GM12878 (cell line): ENCODE results near the gene IKZF1. TPM values are rescaled to one million over a fixed set of nuclear protein-coding genes. Genes with fewer than 3 reads are reported as not detected.

ENCODE experiments used
- ATAC-seq: fragments of 200-7000 bp; cut with Tn5 transposase; 3 replicates; pipeline ENCODE4 v1.9.1; 2020; ENCODE audit warnings: mild to moderate bottlenecking, moderate library complexity
- BruUV-seq: library from RNA; stranded (reverse); fragments of 400-500 nt; replicated peaks from 2 replicates; lab custom pipeline; 2021; lab: Mats Ljungman, UMichigan
- CTCF ChIA-PET: fragments of 300-600 bp; sonication (Branson Sonifier 250); formaldehyde crosslinking; extraction: SDS; loops from one replicate; lab custom pipeline; 2021; ENCODE audit warnings: inconsistent platforms; lab: Yijun Ruan, JAX
- POLR2A ChIA-PET: fragments of 350-600 bp; formaldehyde crosslinking; extraction: SDS; loops from one replicate; lab custom pipeline; 2021; ENCODE audit warnings: inconsistent platforms; lab: Charles Lee
- RAD21 ChIA-PET: fragments of 300-600 bp; sonication (Branson Sonifier 250); formaldehyde crosslinking; loops from one replicate; lab custom pipeline; 2023; ENCODE audit warnings: antibody characterized with exemption; ENCODE audit not compliant: unreplicated experiment; lab: Charles Lee
- SMC1A ChIA-PET: fragments of 300-600 bp; sonication (Branson Sonifier 250); formaldehyde crosslinking; loops from one replicate; lab custom pipeline; 2023; ENCODE audit not compliant: unreplicated experiment, uncharacterized antibody; lab: Charles Lee
- DNase-seq: peaks from one replicate; pipeline ENCODE4 v3.0.0-alpha.2; 2011; ENCODE audit warnings: low read depth, low spot score
- FAIRE-seq: peaks from 3 replicates; lab custom pipeline; 2011; peaks lifted over from hg19 to GRCh38; lab: Jason Lieb, UNC
- H2AFZ ChIP-seq: 2 replicates; pipeline ENCODE4 v1.6.0; 2011; ENCODE audit warnings: low read depth, low read length, control low read depth; ENCODE audit not compliant: control insufficient read depth
- H3K27ac ChIP-seq: 2 replicates; pipeline ENCODE4 v1.5.1; 2011; ENCODE audit warnings: control low read depth; ENCODE audit not compliant: control insufficient read depth, insufficient read depth
- H3K27me3 ChIP-seq, 2 experiments: replicated peaks in 1 of 2; 2 replicates each; pipeline versions ENCODE4 v1.6.0 to v1.6.1; 2011; ENCODE audit warnings: low read length in 1 of 2; ENCODE audit not compliant: control insufficient read depth in 2 of 2, insufficient read depth in 2 of 2
- H3K36me3 ChIP-seq, 2 experiments: 2 replicates each; pipeline ENCODE4 v1.5.1; 2011; ENCODE audit warnings: low read length in 1 of 2; ENCODE audit not compliant: control insufficient read depth in 2 of 2, insufficient read depth in 2 of 2
- H3K4me1 ChIP-seq: 2 replicates; pipeline ENCODE4 v1.6.1; 2011; ENCODE audit warnings: mild to moderate bottlenecking, low read length, moderate library complexity, mixed read lengths; ENCODE audit not compliant: control insufficient read depth, insufficient read depth
- H3K4me2 ChIP-seq: 2 replicates; pipeline ENCODE4 v1.6.0; 2011; ENCODE audit warnings: control low read depth; ENCODE audit not compliant: control insufficient read depth, insufficient read depth
- H3K4me3 ChIP-seq: fragments of 200-600 bp; sonication (generic); 2 replicates; pipeline ENCODE4 v1.5.1; 2016
- H3K79me2 ChIP-seq: 2 replicates; pipeline ENCODE4 v1.6.0; 2011; ENCODE audit warnings: low read length; ENCODE audit not compliant: control insufficient read depth, insufficient read depth
- H3K9ac ChIP-seq: 2 replicates; pipeline ENCODE4 v1.8.0; 2011; ENCODE audit warnings: low read length, control low read depth, mixed read lengths; ENCODE audit not compliant: control insufficient read depth, insufficient read depth
- H3K9me3 ChIP-seq: replicated peaks from 3 replicates; pipeline ENCODE4 v1.5.1; 2011; ENCODE audit warnings: mild to moderate bottlenecking, low read length; ENCODE audit not compliant: control insufficient read depth, insufficient read depth
- H4K20me1 ChIP-seq: 2 replicates; pipeline ENCODE4 v1.6.0; 2011; ENCODE audit not compliant: control insufficient read depth, insufficient read depth
- CTCF ChIP-seq, 3 experiments: IDR thresholded peaks in 2 of 3; conservative IDR thresholded peaks in 1 of 3; 2 replicates each; pipeline ENCODE4 v1.5.1; 2011; ENCODE audit warnings: low read depth in 3 of 3, low read length in 3 of 3, mild to moderate bottlenecking in 3 of 3, control low read depth in 2 of 3, moderate library complexity in 2 of 3, inconsistent platforms in 1 of 3, mixed read lengths in 1 of 3; ENCODE audit not compliant: control insufficient read depth in 2 of 3, insufficient read depth in 1 of 3; ENCODE audit errors: extremely low read depth in 1 of 3
- NFYA ChIP-seq: IDR thresholded peaks from 2 replicates; pipeline ENCODE4 v1.6.1; 2011; ENCODE audit warnings: low read depth, mild to moderate bottlenecking, low read length, improper control_type of control experiment, borderline replicate concordance
- NKRF ChIP-seq: fragments of 450-650 bp; conservative IDR thresholded peaks from 2 replicates; pipeline ENCODE4 v1.6.1; 2017; ENCODE audit warnings: mild to moderate bottlenecking, moderate library complexity
- RUNX3 ChIP-seq: IDR thresholded peaks from 2 replicates; pipeline ENCODE4 v1.6.1; 2012; ENCODE audit warnings: low read length, inconsistent platforms
- SMAD1 ChIP-seq: fragments of 450-650 bp; IDR thresholded peaks from 2 replicates; pipeline ENCODE4 v1.6.1; 2018; ENCODE audit warnings: mild to moderate bottlenecking, low read depth; ENCODE audit not compliant: partially characterized antibody
- ZNF592 ChIP-seq: fragments of 450-650 bp; IDR thresholded peaks from 2 replicates; pipeline ENCODE4 v1.6.1; 2017; ENCODE audit warnings: mild to moderate bottlenecking, moderate library complexity
- WGBS: methylation state at CpG from one replicate; pipeline ENCODE4 v1.1.6; 2016; ENCODE audit warnings: low lambda C conversion rate; ENCODE audit not compliant: insufficient replicate concordance, insufficient coverage; ENCODE audit errors: missing lambda C conversion rate; 5-methylcytosine and 5-hydroxymethylcytosine counted together
- in situ Hi-C: fragments of 300-500 bp; cut with MboI; formaldehyde crosslinking; loops from 9 replicates; pipeline ENCODE4 v1.14.3; 2018; ENCODE audit warnings: mixed read lengths
- intact Hi-C: fragments of 100-400 bp; cut with micrococcal nuclease; formaldehyde crosslinking; loops from one replicate; pipeline ENCODE4 v1.14.2; 2022; ENCODE audit not compliant: unreplicated experiment
- polyA plus RNA-seq, 11 experiments: library from polyadenylated mRNA; depleted of rRNA in 4 of 11; unstranded in 6 of 11; stranded (reverse) in 5 of 11; fragments of >200 nt; fragmentation: Nextera tagmentation in 4 of 11; fragmentation: Illumina TruSeq in 1 of 11; extraction: Ambion mirVana in 4 of 11; extraction: Trizol in 1 of 11; gene quantifications; 1 replicate in 1 of 11; 2 replicates in 10 of 11; pipeline versions ENCODE4 v1.2.1 to v1.2.3, GENCODE V29; 2011 to 2016; ENCODE audit warnings: inconsistent platforms in 2 of 11, missing spikeins in 2 of 11, low read depth in 1 of 11
- total RNA-seq, 4 experiments: library from RNA; depleted of rRNA in 3 of 4; stranded (reverse); fragments of >200 nt in 3 of 4; fragmentation: Illumina TruSeq in 1 of 4; extraction: Trizol in 1 of 4; gene quantifications; 2 replicates each; pipeline versions ENCODE4 v1.2.1 to v1.2.3, GENCODE V29; 2013 to 2021

Gene IKZF1
- total and polyA plus RNA-seq, 10 of the 15 experiments (the other 5 are each of a cell fraction or from before 2014, with no cell fraction given), result 27.2 to 125 (median 71.6) TPM

DNA sequence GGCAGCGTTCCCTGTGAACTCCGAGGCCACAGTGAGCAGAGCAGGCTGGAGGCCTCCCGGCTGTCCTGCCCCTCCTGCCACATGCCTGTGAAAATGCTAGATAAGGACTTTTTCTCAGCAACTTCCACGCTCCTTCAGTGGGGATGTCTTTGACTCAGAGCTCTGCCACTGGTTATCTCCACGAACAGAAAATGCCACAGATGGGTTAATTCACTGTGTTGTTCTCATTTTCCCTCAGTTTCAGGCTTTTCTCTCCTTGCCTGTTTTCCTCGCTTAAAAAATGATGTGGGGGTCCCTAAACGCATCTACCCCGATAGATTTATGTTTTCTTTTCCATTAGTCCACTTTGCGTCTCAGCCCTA, 51.3 kb downstream of the IKZF1 start:
- Histone ChIP-seq H2AFZ (no peak overlapping the region), H3K4me1 (peaks cover 21% of the 10 kb centered on the region), H3K27ac (no peak overlapping the region), H3K9ac (no peak overlapping the region), H3K36me3 (peaks cover 5 to 27% of the 10 kb centered on the region in 2 experiments), H3K4me3 (no peak overlapping the region), H3K79me2 (peaks cover 15% of the 10 kb centered on the region), H3K27me3 (no peaks in the 10 kb centered on the region), H3K4me2 (no peak overlapping the region), H4K20me1 (no peaks in the 10 kb centered on the region), H3K9me3 (no peaks in the 10 kb centered on the region; the same call in 2 of the 3 replicates)
- ATAC-seq (no peak), DNase-seq (no peak), FAIRE-seq (no peak)
- in situ Hi-C loops, result no loop called here
- ChIA-PET SMC1A (interaction anchor here (0.9 to 2.1 kb wide), 5 partner anchors 12 to 43 kb away, joined by 3 to 5 read pairs (median 3); no protein-coding TSS in a partner anchor), RAD21 (interaction anchor here (1.2 kb wide), 2 partner anchors 12 to 151 kb away, joined by 3 to 6 read pairs; no protein-coding TSS in a partner anchor), POLR2A (interaction anchor here (1.3 kb wide), 1 partner anchor 17 kb away, joined by 4 read pairs; no protein-coding TSS in a partner anchor), CTCF (interaction anchor here (9.0 kb wide), 1 partner anchor 13 kb away, joined by 50 read pairs; no protein-coding TSS in a partner anchor)
- 78% methylated on average over 9 of the region's 9 CpGs for WGBS
- TF ChIP-seq RUNX3 (no peak), CTCF (IDR thresholded peaks at IDR 0.05 in 2 of 3, conservative IDR thresholded peaks at IDR 0.05 in 1 of 3; ENCODE audit: control insufficient read depth in 2 of 3, extremely low read depth in 1 of 3, insufficient read depth in 1 of 3, low read depth in 3 of 3, low read length in 3 of 3) (no peak), SMAD1 (no peak), NFYA (no peak), NKRF (no peak), ZNF592 (no peak)
- intact Hi-C loops, result no loop called here
- BruUV-seq, result no TSS peak
